NCI-H345 (cell line): ENCODE data around the gene DNAJB13.
A peak's percentile ranks its signal among the peaks of the same experiment; 100 is the strongest.

Experiments used
- DNase-seq: peaks from one replicate; lab custom pipeline; 2025; lab: John Stamatoyannopoulos, UW

DNAJB13 gene

GRCh38 chr11:74000307-74001133, 49.7 kb downstream of the DNAJB13 start:
- DNase-seq: peak; percentile 22

- DNase-seq: peak; percentile 4
Observed at GRCh38 chr11:74001822-74002286, 51.0 kb downstream of the DNAJB13 start.

- DNase-seq: no peak
Observed at GRCh38 chr11:74002832-74003231, 52.0 kb downstream of the DNAJB13 start.

- no peak for DNase-seq
Observed at GRCh38 chr11:74004046-74004695, 53.3 kb downstream of the DNAJB13 start.

GRCh38 chr11:74004759-74005615, 54.2 kb downstream of the DNAJB13 start:
- no peak for DNase-seq

- DNase-seq: no peak
Observed at GRCh38 chr11:74005721-74006517, 55.1 kb downstream of the DNAJB13 start.

- no peak for DNase-seq
Observed at GRCh38 chr11:74006743-74007304, 56.0 kb downstream of the DNAJB13 start.

GRCh38 chr11:74007691-74008372, 57.0 kb downstream of the DNAJB13 start:
- DNase-seq: no peak

- no peak for DNase-seq
Observed at GRCh38 chr11:74008373-74009229, 57.8 kb downstream of the DNAJB13 start, which contains the start of gene UCP3. TSS of gene UCP3 (minus strand) at chr11:74009085. CDS start at chr11:74007042, 2,043 bp downstream.

GRCh38 chr11:74009230-74009547, 58.4 kb downstream of the DNAJB13 start:
- DNase-seq: no peak

- no peak for DNase-seq
Observed at GRCh38 chr11:74009675-74010305, 59.0 kb downstream of the DNAJB13 start.

GRCh38 chr11:74010306-74011300, 59.8 kb downstream of the DNAJB13 start:
- no peak for DNase-seq

- no peak for DNase-seq
Observed at GRCh38 chr11:74011360-74012073, 60.7 kb downstream of the DNAJB13 start.

GRCh38 chr11:74012074-74012809, 61.4 kb downstream of the DNAJB13 start:
- DNase-seq: no peak

GRCh38 chr11:74013141-74013540, 62.3 kb downstream of the DNAJB13 start:
- no peak for DNase-seq

GRCh38 chr11:74014880-74015279, 64.1 kb downstream of the DNAJB13 start:
- no peak for DNase-seq
